HG02885 (cell line): Measurements from ENCODE around the gene ARHGAP42.
"Not testable (repeated sequence)": the region's sequence is repeated elsewhere in the genome, so short reads cannot be mapped to it uniquely, and the experiment has no call there.

Experiments
- ATAC-seq: cut with Tn5 transposase; IDR thresholded peaks from one replicate; pipeline ENCODE4 v1.9.1; 2021; ENCODE audit warnings: mild to moderate bottlenecking; ENCODE audit not compliant: unreplicated experiment, poor library complexity

Gene ARHGAP42

GRCh38 chr11:100687054-100687629 is at the start of gene ARHGAP42:
ARHGAP42 (plus strand) TSS chr11:100687288; CDS start chr11:100687679, 391 bp downstream.
- peak; percentile 80 for ATAC-seq

GRCh38 chr11:100637706-100638105 is 49.4 kb upstream of the ARHGAP42 start:
- ATAC-seq, result no peak

- no peak for ATAC-seq
Observed at GRCh38 chr11:100638648-100639047, 48.4 kb upstream of the ARHGAP42 start.

GRCh38 chr11:100639140-100639539 is 47.9 kb upstream of the ARHGAP42 start:
- ATAC-seq, result no peak

GRCh38 chr11:100640071-100640470 is 47.0 kb upstream of the ARHGAP42 start:
- no peak for ATAC-seq

- no peak for ATAC-seq
Observed at GRCh38 chr11:100640646-100641045, 46.4 kb upstream of the ARHGAP42 start.

GRCh38 chr11:100641456-100641855 is 45.6 kb upstream of the ARHGAP42 start:
- no peak for ATAC-seq

- ATAC-seq, result no peak
Observed at GRCh38 chr11:100646545-100646944, 40.5 kb upstream of the ARHGAP42 start.

- no peak for ATAC-seq
Observed at GRCh38 chr11:100647861-100648260, 39.2 kb upstream of the ARHGAP42 start.

GRCh38 chr11:100663583-100663982 is 23.5 kb upstream of the ARHGAP42 start:
- ATAC-seq, result no peak

GRCh38 chr11:100663996-100664395 is 23.1 kb upstream of the ARHGAP42 start:
- ATAC-seq, result no peak

- ATAC-seq, result not testable (repeated sequence)
Observed at GRCh38 chr11:100666816-100667215, 20.3 kb upstream of the ARHGAP42 start.

- ATAC-seq, result no peak
Observed at GRCh38 chr11:100667449-100667848, 19.6 kb upstream of the ARHGAP42 start.

- no peak for ATAC-seq
Observed at GRCh38 chr11:100670140-100670539, 16.9 kb upstream of the ARHGAP42 start.

- no peak for ATAC-seq
Observed at GRCh38 chr11:100671471-100671870, 15.6 kb upstream of the ARHGAP42 start.

GRCh38 chr11:100672498-100673033 is 14.5 kb upstream of the ARHGAP42 start:
- no peak for ATAC-seq

- ATAC-seq, result no peak
Observed at GRCh38 chr11:100673063-100673462, 14.0 kb upstream of the ARHGAP42 start.

GRCh38 chr11:100674212-100674611 is 12.9 kb upstream of the ARHGAP42 start:
- no peak for ATAC-seq

GRCh38 chr11:100675115-100675650 is 11.9 kb upstream of the ARHGAP42 start:
- ATAC-seq, result no peak

GRCh38 chr11:100676901-100677300 is 10.2 kb upstream of the ARHGAP42 start:
- ATAC-seq, result no peak

GRCh38 chr11:100677796-100678195 is 9.3 kb upstream of the ARHGAP42 start:
- ATAC-seq, result no peak

- ATAC-seq, result no peak
Observed at GRCh38 chr11:100680070-100680469, 7.0 kb upstream of the ARHGAP42 start.
